ENCODE data around the gene PTPRF.

- no peak for TF ChIP-seq CTCF (IDR thresholded peaks at IDR 0.05)
- no peak for TF ChIP-seq POLR2A (IDR thresholded peaks at IDR 0.05)
These were observed 39.6 kb downstream of the PTPRF start for GRCh38 chr1:43570277-43570676.
